ENCODE results near the gene ERN1.

Gene ERN1

DNA sequence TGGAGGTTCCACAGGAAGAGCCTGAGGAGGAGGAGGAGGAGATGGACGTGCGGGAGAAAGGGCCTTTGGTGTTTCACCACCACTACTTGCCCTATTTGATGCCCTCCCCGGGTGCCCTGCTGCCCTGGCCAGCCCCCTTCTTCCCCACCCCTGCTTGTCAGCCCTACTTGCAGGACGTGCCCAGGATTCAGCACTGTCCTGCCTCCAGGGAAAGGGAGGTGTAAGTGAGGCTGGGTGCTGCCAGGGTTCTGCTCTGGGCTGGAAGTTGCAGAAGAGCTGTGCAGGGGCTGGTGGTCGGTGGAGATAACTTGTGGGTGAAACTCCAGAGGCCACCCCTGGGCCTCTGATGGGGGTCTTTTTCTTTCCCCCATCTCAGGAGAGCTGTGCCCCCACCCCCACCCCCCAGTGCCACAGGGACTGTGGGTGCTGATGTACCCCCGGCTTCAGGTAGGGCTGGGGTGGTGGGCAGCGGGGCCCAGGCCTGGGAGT is 128.8 kb downstream of the ERN1 start:
- no peaks in the 10 kb centered on the region for H3K36me3 ChIP-seq (ENCODE audit: insufficient read depth, low read length)
- H3K9ac ChIP-seq (ENCODE audit: insufficient read length), result no peak overlapping the region
- H3K9me3 ChIP-seq (ENCODE audit: low read depth, low read length), result no peaks in the 10 kb centered on the region
- TF ChIP-seq POLR2AphosphoS5 (IDR thresholded peaks at IDR 0.05; ENCODE audit: borderline replicate concordance, low read depth, low read length) (no peak), EZH2 (IDR thresholded peaks at IDR 0.05) (no peak), FOXP2 (optimal IDR thresholded peaks at IDR 0.05; ENCODE audit: control extremely low read depth, extremely low read length, insufficient read depth) (no peak)
- H3K4me3 ChIP-seq, result no peak overlapping the region
- H3K27ac ChIP-seq, result no peak overlapping the region
- no peak for DNase-seq (ENCODE audit: low read depth, low spot score)

DNA sequence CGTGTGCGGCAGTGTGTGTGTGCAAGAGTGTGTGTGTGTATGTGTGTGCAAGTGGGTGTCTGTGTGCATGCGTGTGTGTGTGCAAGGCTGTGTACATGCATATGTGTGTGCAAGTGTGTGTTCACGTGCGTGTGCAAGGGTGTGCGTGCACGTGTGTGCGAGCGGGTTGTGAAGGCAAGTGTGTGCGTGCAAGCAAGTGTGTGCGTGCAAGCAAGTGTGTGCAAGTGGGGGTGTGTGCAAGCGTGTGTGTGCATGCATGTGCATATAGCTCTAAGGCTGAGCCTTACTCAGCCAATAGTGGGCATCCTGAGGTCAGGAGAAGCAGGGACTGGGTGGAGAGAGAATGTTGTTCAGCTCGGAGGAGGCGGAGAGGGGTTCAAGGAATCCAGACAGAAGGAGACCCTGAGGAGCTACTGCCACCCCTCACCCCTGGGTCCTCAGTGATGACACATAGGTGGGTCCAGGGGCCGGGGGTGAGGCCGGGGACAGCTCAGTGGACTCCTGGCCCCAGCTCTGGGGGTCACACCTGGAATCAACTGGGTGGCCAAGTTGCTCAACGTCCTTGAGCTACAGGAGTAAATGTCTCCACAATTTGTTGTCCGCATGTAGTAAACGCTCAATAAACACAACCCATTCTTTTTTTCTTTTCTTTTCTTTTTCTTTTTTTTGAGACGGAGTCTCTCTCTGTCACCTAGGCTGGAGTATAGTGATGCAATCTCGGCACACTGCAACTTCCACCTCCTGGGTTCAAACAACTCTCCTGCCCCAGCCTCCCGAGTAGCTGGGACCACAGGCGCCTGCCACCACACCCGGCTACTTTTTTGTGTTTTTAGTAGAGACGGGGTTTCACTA is 130.0 kb downstream of the ERN1 start:
- no peak for DNase-seq (ENCODE audit: low read depth, low spot score)
- Histone ChIP-seq H3K9me3 (ENCODE audit: low read depth, low read length) (no peaks in the 10 kb centered on the region), H3K4me3 (no peak overlapping the region), H3K36me3 (ENCODE audit: insufficient read depth, low read length) (no peaks in the 10 kb centered on the region), H3K27ac (no peak overlapping the region), H3K9ac (ENCODE audit: insufficient read length) (no peak overlapping the region)
- TF ChIP-seq EZH2 (IDR thresholded peaks at IDR 0.05), result no peak
- no peak for TF ChIP-seq FOXP2 (optimal IDR thresholded peaks at IDR 0.05; ENCODE audit: control extremely low read depth, extremely low read length, insufficient read depth)
- no peak for TF ChIP-seq POLR2AphosphoS5 (IDR thresholded peaks at IDR 0.05; ENCODE audit: borderline replicate concordance, low read depth, low read length)

- no peak for DNase-seq (ENCODE audit: low read depth, low spot score)
- no peaks in the 10 kb centered on the region for H3K9me3 ChIP-seq (ENCODE audit: low read depth, low read length)
- H3K4me3 ChIP-seq, result peak overlapping the region; percentile 89
- H3K9ac ChIP-seq (ENCODE audit: insufficient read length), result no peak overlapping the region
- no peaks in the 10 kb centered on the region for H3K36me3 ChIP-seq (ENCODE audit: insufficient read depth, low read length)
- TF ChIP-seq POLR2AphosphoS5 (IDR thresholded peaks at IDR 0.05; ENCODE audit: borderline replicate concordance, low read depth, low read length) (no peak), EZH2 (IDR thresholded peaks at IDR 0.05) (no peak), FOXP2 (optimal IDR thresholded peaks at IDR 0.05; ENCODE audit: control extremely low read depth, extremely low read length, insufficient read depth) (no peak)
- H3K27ac ChIP-seq, result no peak overlapping the region
These were observed 130.9 kb downstream of the ERN1 start for GRCh38 chr17:63998721-63999679.

GRCh38 chr17:63998050-63998720 is 131.8 kb downstream of the ERN1 start, which contains the start of gene PRR29:
PRR29 (plus strand) TSS chr17:63998351; CDS start chr17:63998365, 14 bp downstream.
- H3K9me3 ChIP-seq (ENCODE audit: low read depth, low read length), result no peaks in the 10 kb centered on the region
- TF ChIP-seq FOXP2 (optimal IDR thresholded peaks at IDR 0.05; ENCODE audit: control extremely low read depth, extremely low read length, insufficient read depth), result no peak
- no peak for TF ChIP-seq POLR2AphosphoS5 (IDR thresholded peaks at IDR 0.05; ENCODE audit: borderline replicate concordance, low read depth, low read length)
- no peak for TF ChIP-seq EZH2 (IDR thresholded peaks at IDR 0.05)
- DNase-seq (ENCODE audit: low read depth, low spot score), result no peak
- H3K4me3 ChIP-seq, result peak within 1 kb of the TSS; percentile 89
- no peak within 1 kb of the TSS for H3K27ac ChIP-seq
- H3K36me3 ChIP-seq (ENCODE audit: insufficient read depth, low read length), result no peaks in the 10 kb centered on the region
- H3K9ac ChIP-seq (ENCODE audit: insufficient read length), result no peak within 1 kb of the TSS

GRCh38 chr17:63997341-63998048 is 132.4 kb downstream of the ERN1 start:
- TF ChIP-seq FOXP2 (optimal IDR thresholded peaks at IDR 0.05; ENCODE audit: control extremely low read depth, extremely low read length, insufficient read depth), result no peak
- H3K9me3 ChIP-seq (ENCODE audit: low read depth, low read length), result no peaks in the 10 kb centered on the region
- H3K27ac ChIP-seq, result no peak overlapping the region
- DNase-seq (ENCODE audit: low read depth, low spot score), result no peak
- H3K9ac ChIP-seq (ENCODE audit: insufficient read length), result no peak overlapping the region
- no peaks in the 10 kb centered on the region for H3K36me3 ChIP-seq (ENCODE audit: insufficient read depth, low read length)
- peak overlapping the region; percentile 89 for H3K4me3 ChIP-seq

DNA sequence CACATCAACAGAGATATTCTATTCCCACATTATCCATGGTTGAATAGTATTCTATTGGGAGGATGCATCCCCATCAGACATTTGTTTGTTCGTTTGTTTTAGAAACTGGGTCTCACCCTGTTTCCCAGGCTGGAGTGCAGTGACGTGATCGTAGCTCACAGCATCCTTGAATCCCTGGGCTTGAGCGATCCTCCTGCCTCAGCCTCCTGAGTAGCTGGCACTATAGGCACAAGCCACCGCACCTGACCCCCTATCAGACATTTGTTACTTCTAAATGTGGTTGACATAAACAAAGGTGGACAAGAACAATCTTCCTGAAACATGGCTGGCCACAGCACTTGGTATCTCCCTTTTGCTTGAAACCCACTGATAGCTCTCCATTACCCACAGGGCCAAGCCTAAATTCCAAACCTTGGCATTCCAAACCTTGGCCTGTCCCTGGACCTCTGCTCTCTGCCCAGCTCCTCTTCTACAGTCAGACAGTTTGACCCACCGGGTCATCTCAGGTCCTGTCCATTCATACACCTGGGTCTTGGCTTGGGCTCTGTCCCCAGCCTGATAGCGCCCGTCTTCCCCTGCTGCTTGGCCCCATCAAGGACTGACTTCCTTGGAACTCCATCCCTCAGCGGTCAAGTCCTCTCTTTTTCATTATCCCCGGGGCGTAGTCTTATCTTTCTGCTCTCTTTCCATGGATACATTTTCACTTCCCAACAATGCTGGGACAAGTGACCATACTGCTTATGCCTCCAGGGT is 133.3 kb downstream of the ERN1 start:
- DNase-seq (ENCODE audit: low read depth, low spot score), result no peak
- no peak for TF ChIP-seq FOXP2 (optimal IDR thresholded peaks at IDR 0.05; ENCODE audit: control extremely low read depth, extremely low read length, insufficient read depth)
- TF ChIP-seq POLR2AphosphoS5 (IDR thresholded peaks at IDR 0.05; ENCODE audit: borderline replicate concordance, low read depth, low read length), result no peak
- TF ChIP-seq EZH2 (IDR thresholded peaks at IDR 0.05), result no peak

GRCh38 chr17:63995626-63996025 is 134.3 kb downstream of the ERN1 start:
- Histone ChIP-seq H3K36me3 (ENCODE audit: insufficient read depth, low read length) (no peaks in the 10 kb centered on the region), H3K9ac (ENCODE audit: insufficient read length) (no peak overlapping the region), H3K27ac (no peak overlapping the region), H3K9me3 (ENCODE audit: low read depth, low read length) (no peaks in the 10 kb centered on the region), H3K4me3 (no peak overlapping the region)
- TF ChIP-seq POLR2AphosphoS5 (IDR thresholded peaks at IDR 0.05; ENCODE audit: borderline replicate concordance, low read depth, low read length) (no peak), FOXP2 (optimal IDR thresholded peaks at IDR 0.05; ENCODE audit: control extremely low read depth, extremely low read length, insufficient read depth) (no peak), EZH2 (IDR thresholded peaks at IDR 0.05) (no peak)
- no peak for DNase-seq (ENCODE audit: low read depth, low spot score)

More for the DNA sequence above, 133.3 kb downstream of the ERN1 start:
- Histone ChIP-seq H3K27ac (no peak overlapping the region), H3K9me3 (ENCODE audit: low read depth, low read length) (no peaks in the 10 kb centered on the region), H3K36me3 (ENCODE audit: insufficient read depth, low read length) (no peaks in the 10 kb centered on the region), H3K9ac (ENCODE audit: insufficient read length) (no peak overlapping the region), H3K4me3 (no peak overlapping the region)
